CD4-positive, alpha-beta T cell (primary cell): Measurements from ENCODE around the gene ARRDC3. TPM values are rescaled to one million over a fixed set of nuclear protein-coding genes. Genes with fewer than 3 reads are reported as not detected.
"Not testable (repeated sequence)": the region's sequence is repeated elsewhere in the genome, so short reads cannot be mapped to it uniquely, and the experiment has no call there.

ENCODE experiments used
- ATAC-seq: fragments of 200-7000 bp; cut with Tn5 transposase; one replicate; pipeline ENCODE4 v1.10.0; 2022; ENCODE audit warnings: mild to moderate bottlenecking; ENCODE audit not compliant: poor library complexity
- CTCF ChIA-PET: fragments of 350-600 bp; sonication (Branson Sonifier 250); formaldehyde crosslinking; loops from one replicate; lab custom pipeline; 2021; ENCODE audit warnings: antibody characterized with exemption, inconsistent platforms; lab: Charles Lee
- POLR2A ChIA-PET: fragments of 350-600 bp; sonication (Branson Sonifier 250); formaldehyde crosslinking; loops from one replicate; lab custom pipeline; 2021; ENCODE audit warnings: antibody characterized with exemption, inconsistent platforms; lab: Charles Lee
- DNase-seq, 14 experiments: peaks; one replicate each; pipeline ENCODE4 v3.0.0-alpha.2; 2013 to 2020; ENCODE audit warnings: mixed read lengths in 2 of 14
- H3K27ac ChIP-seq, 2 donors: one replicate each; pipeline versions ENCODE4 v1.5.1 to v1.7.0; 2013; ENCODE audit warnings: low read length in 2 of 2, low read depth in 1 of 2, mild to moderate bottlenecking in 1 of 2
- H3K27me3 ChIP-seq, 2 experiments: 1 replicate in 1 of 2; 2 replicates in 1 of 2; pipeline versions ENCODE4 v1.6.1 to v1.7.0; 2013; ENCODE audit warnings: low read length in 2 of 2, control low read depth in 1 of 2, mild to moderate bottlenecking in 1 of 2, moderate library complexity in 1 of 2; ENCODE audit not compliant: insufficient read depth in 2 of 2, control insufficient read depth in 1 of 2
- H3K36me3 ChIP-seq: one replicate; pipeline ENCODE4 v1.6.1; 2013; ENCODE audit warnings: low read length, control low read depth; ENCODE audit not compliant: insufficient read depth
- H3K4me1 ChIP-seq: one replicate; pipeline ENCODE4 v1.6.1; 2013; ENCODE audit warnings: low read length, control low read depth; ENCODE audit not compliant: insufficient read depth
- H3K4me3 ChIP-seq: one replicate; pipeline ENCODE4 v1.5.1; 2013; ENCODE audit warnings: mild to moderate bottlenecking, low read length, moderate library complexity
- H3K9me3 ChIP-seq, 2 experiments: 1 replicate in 1 of 2; 2 replicates in 1 of 2; pipeline versions ENCODE4 v1.6.1 to v1.7.0; 2013; ENCODE audit warnings: low read length in 2 of 2, mild to moderate bottlenecking in 2 of 2, control low read depth in 1 of 2, moderate library complexity in 1 of 2; ENCODE audit not compliant: control insufficient read depth in 1 of 2, insufficient read depth in 1 of 2
- H3K27ac Mint-ChIP-seq: one replicate; pipeline ENCODE4 v1.8.0; 2020; ENCODE audit warnings: mixed read lengths
- H3K27me3 Mint-ChIP-seq: one replicate; pipeline ENCODE4 v1.8.0; 2021; ENCODE audit warnings: mixed read lengths
- H3K36me3 Mint-ChIP-seq: one replicate; pipeline ENCODE4 v1.8.0; 2021; ENCODE audit warnings: low read depth, mixed read lengths
- H3K4me1 Mint-ChIP-seq: one replicate; pipeline ENCODE4 v1.8.0; 2021; ENCODE audit warnings: low read depth, mixed read lengths
- H3K4me3 Mint-ChIP-seq: one replicate; pipeline ENCODE4 v1.8.0; 2020; ENCODE audit warnings: mild to moderate bottlenecking, mixed read lengths
- H3K9me3 Mint-ChIP-seq: one replicate; pipeline ENCODE4 v1.8.0; 2020; ENCODE audit warnings: mixed read lengths
- CTCF ChIP-seq: fragments of 200-600 bp; IDR thresholded peaks from one replicate; pipeline ENCODE4 v1.8.0; 2022; ENCODE audit warnings: antibody characterized with exemption, mild to moderate bottlenecking
- intact Hi-C, 2 experiments: fragments of 100-400 bp; cut with DNase I in 1 of 2; cut with micrococcal nuclease in 1 of 2; formaldehyde crosslinking; loops; one replicate each; pipeline versions ENCODE4 v1.15.1 to v1.9.0; 2023 to 2025; cut with DNase I, micrococcal nuclease
- total RNA-seq, 174 experiments: library from RNA in 2 of 174; stranded (reverse) in 2 of 174; gene quantifications; one replicate each; pipeline ENCODE4 v1.2.3 and lab custom pipeline; 2021 to 2026

Gene ARRDC3
- total RNA-seq, 2 experiments from 2014 or later, result 273 to 284 TPM

- Histone ChIP-seq H3K27ac (no peak overlapping the region), H3K4me3 (no peak overlapping the region), H3K36me3 (no peaks in the 10 kb centered on the region), H3K9me3 (no peaks in the 10 kb centered on the region), H3K27me3 (no peaks in the 10 kb centered on the region), H3K4me1 (peaks cover 3% of the 10 kb centered on the region)
- Mint-ChIP-seq H3K9me3 (no peaks in the 10 kb centered on the region), H3K27me3 (no peaks in the 10 kb centered on the region), H3K27ac (no peak overlapping the region), H3K4me3 (no peak overlapping the region), H3K4me1 (no peaks in the 10 kb centered on the region), H3K36me3 (no peaks in the 10 kb centered on the region)
- CTCF ChIA-PET, result no interaction called here
- DNase-seq (peak in 3 of 14 experiments; percentile 14 to 73 (median 16)), ATAC-seq (no peak)
- intact Hi-C loops, result no loop called here
- POLR2A ChIA-PET, result interaction anchor here (0.6 kb wide), 2 partner anchors 78 to 165 kb away, joined by 3 to 4 read pairs; no protein-coding TSS in a partner anchor
- TF ChIP-seq CTCF, result no peak
These were observed 7.2 kb upstream of the ARRDC3 start for GRCh38 chr5:91390268-91390667.

- H3K9me3 ChIP-seq, H3K27ac Mint-ChIP-seq, H3K4me1 Mint-ChIP-seq, DNase-seq, H3K27ac ChIP-seq, H3K9me3 Mint-ChIP-seq, H3K36me3 Mint-ChIP-seq, H3K4me3 Mint-ChIP-seq, H3K27me3 ChIP-seq, ATAC-seq, CTCF ChIA-PET, H3K27me3 Mint-ChIP-seq, H3K36me3 ChIP-seq, H3K4me3 ChIP-seq, POLR2A ChIA-PET, H3K4me1 ChIP-seq: not testable (repeated sequence)
- intact Hi-C loops, result loop anchor here in 1 of 2 experiments (10.0 kb wide), 2 partner anchors 525 to 975 kb away; no protein-coding TSS in a partner anchor
These were observed 6.4 kb upstream of the ARRDC3 start for GRCh38 chr5:91389555-91389954.

GRCh38 chr5:91388362-91388761 is 5.2 kb upstream of the ARRDC3 start:
- H3K9me3 ChIP-seq, result no peaks in the 10 kb centered on the region
- POLR2A ChIA-PET, result interaction anchor here (0.7 to 0.8 kb wide), 2 partner anchors 11 to 58 kb away, joined by 4 to 5 read pairs; no protein-coding TSS in a partner anchor
- intact Hi-C loops, result loop anchor here in 1 of 2 experiments (10.0 kb wide), 2 partner anchors 524 to 974 kb away; no protein-coding TSS in a partner anchor
- no peak for ATAC-seq
- no peaks in the 10 kb centered on the region for H3K27me3 ChIP-seq
- no peaks in the 10 kb centered on the region for H3K9me3 Mint-ChIP-seq
- no peak overlapping the region for H3K27ac ChIP-seq
- CTCF ChIA-PET, result no interaction called here
- H3K36me3 Mint-ChIP-seq, result peaks cover 4% of the 10 kb centered on the region
- peaks cover 18% of the 10 kb centered on the region for H3K4me1 Mint-ChIP-seq
- DNase-seq, result no peak
- H3K4me3 ChIP-seq, result no peak overlapping the region
- no peaks in the 10 kb centered on the region for H3K36me3 ChIP-seq
- H3K4me3 Mint-ChIP-seq, result no peak overlapping the region
- peaks cover 9% of the 10 kb centered on the region for H3K4me1 ChIP-seq
- no peaks in the 10 kb centered on the region for H3K27me3 Mint-ChIP-seq
- no peak overlapping the region for H3K27ac Mint-ChIP-seq
- TF ChIP-seq CTCF, result no peak

GRCh38 chr5:91386120-91386519 is 3.0 kb upstream of the ARRDC3 start:
- intact Hi-C loops, result loop anchor here in 1 of 2 experiments (2.0 to 10.0 kb wide), 3 partner anchors 285 to 971 kb away; no protein-coding TSS in a partner anchor
- TF ChIP-seq CTCF, result no peak
- POLR2A ChIA-PET, result interaction anchor here (1.0 to 6.3 kb wide), 7 partner anchors 33 to 522 kb away, joined by 3 to 151 read pairs (median 7); no protein-coding TSS in a partner anchor
- Histone ChIP-seq H3K4me1 (peaks cover 10% of the 10 kb centered on the region), H3K36me3 (no peaks in the 10 kb centered on the region), H3K9me3 (no peaks in the 10 kb centered on the region), H3K27ac (no peak overlapping the region), H3K4me3 (no peak overlapping the region), H3K27me3 (no peaks in the 10 kb centered on the region)
- CTCF ChIA-PET, result interaction anchor here (1.3 to 4.4 kb wide), 3 partner anchors 159 to 350 kb away, joined by 3 to 74 read pairs (median 64); no protein-coding TSS in a partner anchor
- ATAC-seq (no peak), DNase-seq (no peak)
- no peaks in the 10 kb centered on the region for H3K9me3 Mint-ChIP-seq
- H3K27me3 Mint-ChIP-seq, result no peaks in the 10 kb centered on the region
- peaks cover 26% of the 10 kb centered on the region for H3K36me3 Mint-ChIP-seq
- H3K4me1 Mint-ChIP-seq, result peaks cover 19% of the 10 kb centered on the region
- no peak overlapping the region for H3K27ac Mint-ChIP-seq
- no peak overlapping the region for H3K4me3 Mint-ChIP-seq

GRCh38 chr5:91385596-91385995 is 2.5 kb upstream of the ARRDC3 start:
- Mint-ChIP-seq H3K36me3 (peaks cover 31% of the 10 kb centered on the region), H3K4me1 (peaks cover 19% of the 10 kb centered on the region)
- not testable (repeated sequence) for H3K27me3 ChIP-seq, DNase-seq, H3K9me3 Mint-ChIP-seq, H3K27ac Mint-ChIP-seq, H3K4me1 ChIP-seq, H3K36me3 ChIP-seq, ATAC-seq, H3K4me3 Mint-ChIP-seq, H3K27me3 Mint-ChIP-seq, H3K27ac ChIP-seq, H3K9me3 ChIP-seq, H3K4me3 ChIP-seq
- ChIA-PET POLR2A (interaction anchor here (0.6 to 6.3 kb wide), 15 partner anchors 14 to 976 kb away, joined by 3 to 151 read pairs (median 10); partner anchors contain the start of gene CETN3), CTCF (interaction anchor here (0.7 to 4.4 kb wide), 24 partner anchors 11 to 520 kb away, joined by 3 to 74 read pairs (median 7); no protein-coding TSS in a partner anchor)
- intact Hi-C loops, result loop anchor here (1.0 to 10.0 kb wide), 4 partner anchors 159 to 971 kb away; no protein-coding TSS in a partner anchor
